GM18507 (cell line): ENCODE data around the gene ZNF507.
A peak's percentile ranks its signal among the peaks of the same experiment; 100 is the strongest.

Experiments used
- DNase-seq: peaks from one replicate; pipeline ENCODE4 v3.0.0; 2011; ENCODE audit warnings: low read depth; ENCODE audit not compliant: insufficient read length; ENCODE audit errors: extremely low spot score
- FAIRE-seq: peaks from 2 replicates; lab custom pipeline; 2011; peaks lifted over from hg19 to GRCh38; lab: Jason Lieb, UNC

The ZNF507 gene

GRCh38 chr19:32345261-32346207 lies at the start of gene ZNF507:
ZNF507 (plus strand) TSS chr19:32345610; CDS start chr19:32352831, 7,221 bp downstream.
- peak; percentile 77 for FAIRE-seq
- DNase-seq, result peak; percentile 89

GRCh38 chr19:32296694-32297093 lies 48.7 kb upstream of the ZNF507 start:
- no peak for FAIRE-seq
- DNase-seq, result no peak

- FAIRE-seq (no peak), DNase-seq (no peak)
Observed at GRCh38 chr19:32302778-32303177, 42.6 kb upstream of the ZNF507 start.

GRCh38 chr19:32303193-32303592 lies 42.2 kb upstream of the ZNF507 start:
- FAIRE-seq (no peak), DNase-seq (no peak)

- DNase-seq (no peak), FAIRE-seq (no peak)
Observed at GRCh38 chr19:32307591-32307990, 37.8 kb upstream of the ZNF507 start.

GRCh38 chr19:32308431-32309077 lies 36.9 kb upstream of the ZNF507 start:
- DNase-seq, result no peak
- FAIRE-seq, result no peak

- DNase-seq (no peak), FAIRE-seq (no peak)
Observed at GRCh38 chr19:32309711-32310390, 35.6 kb upstream of the ZNF507 start.

- no peak for DNase-seq
- FAIRE-seq, result no peak
Observed at GRCh38 chr19:32311371-32311770, 34.0 kb upstream of the ZNF507 start.

- FAIRE-seq (no peak), DNase-seq (no peak)
Observed at GRCh38 chr19:32313569-32314265, 31.7 kb upstream of the ZNF507 start.

GRCh38 chr19:32316034-32316433 lies 29.4 kb upstream of the ZNF507 start:
- FAIRE-seq, result no peak
- no peak for DNase-seq

- DNase-seq, result no peak
- FAIRE-seq, result no peak
Observed at GRCh38 chr19:32317086-32317485, 28.3 kb upstream of the ZNF507 start.

GRCh38 chr19:32318884-32319520 lies 26.4 kb upstream of the ZNF507 start:
- DNase-seq, result no peak
- FAIRE-seq, result no peak

- DNase-seq (no peak), FAIRE-seq (no peak)
Observed at GRCh38 chr19:32322541-32322940, 22.9 kb upstream of the ZNF507 start.

GRCh38 chr19:32324631-32325285 lies 20.7 kb upstream of the ZNF507 start:
- DNase-seq (no peak), FAIRE-seq (no peak)

- FAIRE-seq (no peak), DNase-seq (no peak)
Observed at GRCh38 chr19:32330213-32330857, 15.1 kb upstream of the ZNF507 start.

GRCh38 chr19:32333227-32333626 lies 12.2 kb upstream of the ZNF507 start:
- DNase-seq, result no peak
- FAIRE-seq, result no peak

GRCh38 chr19:32336259-32337083 lies 8.9 kb upstream of the ZNF507 start:
- FAIRE-seq, result no peak

More at GRCh38 chr19:32336259-32337083, 8.9 kb upstream of the ZNF507 start:
- DNase-seq, result no peak
